ENCODE results near the gene HOXD9.
A peak's percentile ranks its signal among the peaks of the same experiment; 100 is the strongest.

DNA sequence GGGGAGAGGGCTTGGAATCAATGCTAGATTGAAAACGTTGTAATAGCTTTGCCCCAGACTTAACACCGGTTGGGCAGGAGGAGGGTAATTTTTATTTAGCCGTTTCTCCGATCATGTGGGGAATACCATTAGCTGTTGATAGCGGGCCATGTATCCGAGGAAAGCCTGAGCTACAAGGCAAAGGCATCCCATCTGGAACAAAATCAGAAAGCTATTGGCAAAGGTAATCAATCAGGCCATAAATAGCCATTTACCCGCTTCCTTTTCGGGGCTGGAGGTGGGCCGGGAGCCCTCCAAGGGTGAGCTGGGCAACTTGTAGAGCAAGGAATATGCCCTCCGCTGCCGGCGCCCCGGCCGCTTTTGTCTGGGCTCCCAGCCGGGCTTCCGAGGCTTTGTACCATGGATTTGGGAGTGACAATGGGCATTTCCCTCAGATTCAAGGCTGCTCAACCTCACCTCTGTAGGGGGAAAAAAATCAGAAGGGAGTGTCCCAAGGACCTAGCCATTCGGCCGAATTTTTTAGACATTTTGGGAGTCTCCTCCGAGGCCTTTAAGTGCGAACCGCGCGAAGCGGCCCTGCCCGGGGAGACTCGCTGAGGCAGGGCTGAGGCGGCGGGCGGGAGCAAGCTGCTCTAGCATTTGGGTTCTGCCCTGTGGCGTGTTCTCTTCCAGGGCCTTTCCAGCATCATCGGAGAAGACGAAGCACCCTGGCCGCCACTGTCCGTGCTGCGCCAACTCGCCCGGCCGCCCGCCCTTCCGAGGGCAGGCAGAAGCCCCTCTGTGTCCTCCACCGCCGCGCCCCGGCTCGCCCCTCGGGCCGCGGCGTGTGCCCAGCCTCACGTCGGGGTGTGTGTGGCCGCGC lies 1.1 kb upstream of the HOXD9 start:
- no peak for TF ChIP-seq CTCF (IDR thresholded peaks at IDR 0.05; ENCODE audit: extremely low read depth in 1 of 2, insufficient read depth in 1 of 2, low read depth in 1 of 2, low read length in 2 of 2)
- TF ChIP-seq POLR2A (IDR thresholded peaks at IDR 0.05; ENCODE audit: low read depth, low read length) = no peak
- peak; percentile 99 for TF ChIP-seq EZH2 (IDR thresholded peaks at IDR 0.05; ENCODE audit: borderline replicate concordance, low read depth, low read length, severe bottlenecking)
- TF ChIP-seq MYC (IDR thresholded peaks at IDR 0.05; ENCODE audit: low read depth, low read length) = no peak
- no peak for TF ChIP-seq POLR2AphosphoS5 (IDR thresholded peaks at IDR 0.05; ENCODE audit: insufficient read depth, low read depth, low read length)
- no peak for TF ChIP-seq MAX (IDR thresholded peaks at IDR 0.05; ENCODE audit: insufficient read depth, insufficient read length)
- no peak for TF ChIP-seq JUN (IDR thresholded peaks at IDR 0.05; ENCODE audit: borderline replicate concordance, insufficient read depth, insufficient read length, low read depth)

All from endothelial cell of umbilical vein (primary cell).